Measurements from ENCODE around the gene CXADR.

The CXADR gene

DNA sequence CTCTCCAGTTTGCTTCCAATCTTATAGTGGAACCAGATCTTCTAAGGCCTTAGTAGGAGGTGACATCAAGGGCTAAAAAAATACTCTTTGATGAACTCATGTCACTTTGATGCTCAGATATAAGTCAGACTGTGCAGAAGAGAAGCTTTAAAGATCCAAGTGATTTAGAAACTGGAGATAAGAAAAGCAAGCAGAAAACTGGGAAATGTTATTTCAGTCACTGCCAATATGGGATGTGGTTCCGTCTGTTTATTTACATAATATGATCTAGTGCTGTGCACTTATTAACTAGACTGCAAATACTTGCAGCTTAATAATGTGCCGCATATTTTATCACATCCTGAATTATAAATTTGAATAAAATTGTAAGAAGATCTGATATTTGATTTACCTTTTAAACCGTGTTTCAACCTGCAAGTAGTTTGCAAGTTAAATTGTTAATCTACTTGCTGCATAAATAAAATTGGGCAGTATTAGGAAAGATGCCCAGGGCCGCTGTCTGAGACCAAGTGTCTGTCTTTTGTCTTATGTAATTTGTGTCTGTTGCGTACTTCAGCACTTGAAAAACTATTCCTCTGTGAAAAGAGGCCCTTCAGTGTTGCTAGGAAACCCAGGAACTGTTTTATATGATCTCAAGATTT lies 29.6 kb downstream of the CXADR start:
- no peak for DNase-seq (ENCODE audit: low read depth)

DNA sequence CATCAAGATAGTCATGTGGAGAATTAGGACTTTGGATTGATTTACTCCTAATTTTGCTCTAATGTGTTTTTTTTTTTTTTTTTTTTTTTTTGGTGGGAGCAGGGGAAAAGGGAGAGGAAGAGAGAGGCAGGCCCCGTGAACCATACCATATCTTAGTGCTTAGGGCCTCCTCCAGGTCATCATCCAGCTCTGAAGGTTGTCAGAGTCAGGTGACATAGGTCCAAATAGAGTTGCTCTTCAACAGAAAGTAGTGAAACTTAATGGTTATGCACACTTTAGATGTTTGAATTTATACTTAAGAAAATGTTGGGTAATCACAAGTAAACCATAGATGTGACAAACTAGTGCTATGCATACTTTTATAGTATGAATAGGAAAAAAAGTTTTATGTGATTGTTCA lies 32.2 kb downstream of the CXADR start:
- DNase-seq (ENCODE audit: low read depth): no peak

DNA sequence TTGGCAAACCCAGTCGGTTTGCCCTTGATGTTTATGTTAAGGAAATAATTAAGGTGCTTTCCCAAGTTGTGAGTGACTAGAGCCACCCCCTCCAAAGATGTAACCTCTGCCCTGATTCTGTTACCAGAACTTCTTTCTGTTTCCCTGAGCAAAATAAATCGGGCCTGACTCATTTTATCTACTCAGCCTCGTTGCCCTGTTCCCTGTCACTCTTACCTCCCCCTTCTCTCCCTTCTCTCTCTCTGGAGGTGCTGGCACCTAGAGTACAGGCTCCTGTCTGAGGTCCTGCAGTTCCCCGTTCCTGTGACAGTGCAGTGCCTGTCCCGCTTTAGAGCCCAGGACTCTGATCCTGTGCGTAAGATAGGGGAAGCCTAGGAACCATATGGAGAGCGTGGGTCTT lies 35.4 kb downstream of the CXADR start:
- no peak for DNase-seq (ENCODE audit: low read depth)

DNA sequence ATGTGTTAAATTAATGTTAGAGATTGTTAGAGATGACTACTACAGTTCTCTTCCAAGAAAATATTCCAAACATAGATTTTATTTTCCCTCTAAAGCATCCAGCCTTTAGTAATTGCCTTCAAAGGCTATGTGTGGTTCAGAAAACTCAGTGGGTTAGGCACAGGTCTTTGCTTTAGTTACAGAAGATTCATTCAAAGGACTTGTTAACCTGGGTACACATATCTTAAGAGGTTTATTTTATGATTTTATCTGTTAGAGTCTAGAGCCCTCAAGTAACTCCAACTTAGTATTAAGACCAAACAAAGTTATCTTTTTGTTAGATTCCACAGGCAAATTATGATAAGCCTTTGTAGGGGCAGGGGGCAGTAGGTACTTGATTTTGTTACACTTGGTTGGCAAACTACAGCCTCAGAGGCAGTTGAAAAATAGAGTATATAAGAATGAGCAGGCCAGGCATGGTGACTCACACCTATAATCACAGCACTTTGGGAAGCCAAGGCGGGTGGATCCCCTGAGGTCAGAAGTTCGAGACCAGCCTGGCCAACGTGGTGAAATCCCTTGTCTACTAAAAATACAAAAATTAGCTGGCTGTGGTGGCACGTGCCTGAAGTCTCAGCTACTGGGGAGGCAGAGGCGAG lies 37.9 kb downstream of the CXADR start:
- no peak for DNase-seq (ENCODE audit: low read depth)

DNA sequence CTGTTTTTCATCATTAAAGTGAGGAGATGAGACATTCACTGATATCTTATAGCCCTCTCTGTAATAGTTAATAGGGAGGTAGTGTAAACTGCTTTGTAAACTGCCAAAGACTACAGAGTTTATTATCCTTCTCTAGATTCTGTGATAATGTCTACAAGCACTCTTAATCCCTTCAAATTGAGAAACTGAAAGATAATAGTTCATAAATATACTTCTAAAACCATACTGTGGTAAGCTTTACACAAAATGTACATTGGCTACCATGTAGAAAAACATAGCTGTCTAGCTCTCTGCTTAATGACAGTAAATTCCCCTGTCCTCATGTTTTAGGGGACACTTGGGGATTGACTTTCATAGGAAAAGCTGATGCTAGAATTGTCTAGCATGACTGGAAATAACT lies 39.6 kb downstream of the CXADR start:
- no peak for DNase-seq (ENCODE audit: low read depth)

DNA sequence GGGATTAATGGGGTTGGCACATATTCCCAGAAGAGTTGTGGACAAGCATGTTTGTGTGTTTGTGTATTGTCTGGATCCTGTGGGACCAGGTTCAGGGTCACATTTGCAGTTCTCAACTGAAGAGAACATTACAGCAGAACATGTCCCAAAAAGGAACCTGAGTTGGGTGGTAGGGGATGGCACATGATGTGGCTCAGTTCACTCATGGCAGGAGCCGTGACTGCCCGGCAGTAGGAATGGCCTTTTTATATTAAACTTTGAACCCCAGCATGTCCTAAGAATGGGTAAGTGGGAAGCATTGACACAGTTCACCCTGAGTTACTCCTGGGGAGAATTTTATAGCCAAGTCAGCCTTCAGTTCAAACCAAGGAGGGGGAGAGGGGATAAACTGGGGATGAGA lies 41.3 kb downstream of the CXADR start:
- no peak for DNase-seq (ENCODE audit: low read depth)

DNA sequence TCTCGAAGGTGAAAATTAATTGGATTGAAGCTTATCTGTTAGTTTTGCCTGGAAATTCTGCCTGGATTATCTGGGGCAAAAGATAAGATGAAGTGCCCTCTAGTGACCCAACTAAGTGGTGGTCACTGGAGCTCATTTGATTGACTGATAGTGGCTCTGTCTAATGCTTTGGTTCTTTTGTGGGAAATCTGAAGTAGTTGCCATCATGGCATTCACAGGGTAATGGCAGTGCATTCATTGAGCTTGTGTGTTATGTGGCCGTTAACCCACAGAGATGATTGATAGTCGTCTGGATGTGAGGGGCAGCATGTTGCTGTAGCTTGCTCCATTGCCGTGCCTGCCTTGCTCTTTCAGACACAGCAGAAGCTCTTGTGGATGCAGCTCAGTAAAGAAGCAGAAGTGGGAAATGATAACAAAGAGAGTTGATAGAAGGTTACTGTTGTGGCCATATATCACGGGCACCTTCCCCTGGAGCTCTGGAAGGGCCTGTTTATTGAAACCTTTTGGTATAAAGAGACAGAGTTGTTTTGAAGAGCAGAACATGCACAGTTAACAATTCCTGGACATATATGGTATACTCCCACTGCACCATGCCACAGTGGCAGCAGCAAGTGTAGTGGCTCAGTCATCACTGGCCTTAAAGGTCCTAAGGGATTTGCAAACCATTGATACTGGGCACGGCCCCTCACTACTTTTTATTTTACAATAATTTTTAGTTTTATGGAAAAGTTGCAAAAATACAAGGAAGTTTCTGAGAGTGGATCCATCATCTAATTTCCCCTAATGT lies 42.0 kb downstream of the CXADR start:
- DNase-seq (ENCODE audit: low read depth): no peak

DNA sequence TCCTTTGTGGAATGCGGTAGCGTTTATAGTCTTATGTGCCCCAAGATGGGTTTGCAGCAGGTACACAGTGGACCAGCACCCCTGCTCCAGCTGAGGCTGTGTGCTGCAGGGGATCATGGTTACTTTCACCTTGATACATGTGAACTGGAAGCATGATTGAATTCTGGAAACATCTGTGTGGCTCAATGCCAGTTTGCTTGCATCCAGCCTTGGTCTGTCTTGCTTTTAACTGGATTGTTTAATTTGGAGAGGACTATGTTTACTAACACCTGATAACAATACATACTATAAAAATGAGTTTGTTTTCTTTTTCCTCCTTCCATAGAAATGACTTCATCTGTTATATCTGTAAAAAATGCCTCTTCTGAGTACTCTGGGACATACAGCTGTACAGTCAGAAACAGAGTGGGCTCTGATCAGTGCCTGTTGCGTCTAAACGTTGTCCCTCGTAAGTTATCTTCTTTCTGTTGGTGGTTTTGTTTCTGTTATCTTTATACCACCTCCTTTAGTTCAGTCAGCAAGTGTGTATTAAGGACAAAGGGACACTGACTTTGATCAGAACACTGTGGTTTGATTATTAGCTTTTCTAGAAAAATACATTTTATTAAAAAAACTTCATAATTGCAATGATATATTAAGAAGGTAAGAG lies 47.7 kb downstream of the CXADR start:
- DNase-seq (ENCODE audit: low read depth): no peak

DNA sequence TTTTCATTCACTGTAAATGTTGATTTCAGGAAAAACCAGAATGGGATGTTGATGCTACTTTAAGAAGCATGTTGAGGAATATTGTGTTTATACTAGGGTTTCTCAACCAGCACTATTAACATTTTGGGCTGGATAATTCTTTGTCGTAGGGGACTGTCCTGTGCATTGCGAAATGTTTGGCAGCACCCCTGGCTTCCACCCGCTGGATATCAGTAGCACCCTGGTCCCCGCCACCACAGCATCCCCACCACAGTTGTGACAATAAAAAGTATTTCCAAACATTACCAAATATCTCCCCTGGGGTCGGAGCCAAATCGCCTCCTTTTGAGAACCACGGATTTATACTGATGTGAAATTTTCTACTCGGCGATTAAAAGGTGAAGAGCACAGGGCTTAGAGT lies 57.9 kb downstream of the CXADR start:
- DNase-seq (ENCODE audit: low read depth): no peak

DNA sequence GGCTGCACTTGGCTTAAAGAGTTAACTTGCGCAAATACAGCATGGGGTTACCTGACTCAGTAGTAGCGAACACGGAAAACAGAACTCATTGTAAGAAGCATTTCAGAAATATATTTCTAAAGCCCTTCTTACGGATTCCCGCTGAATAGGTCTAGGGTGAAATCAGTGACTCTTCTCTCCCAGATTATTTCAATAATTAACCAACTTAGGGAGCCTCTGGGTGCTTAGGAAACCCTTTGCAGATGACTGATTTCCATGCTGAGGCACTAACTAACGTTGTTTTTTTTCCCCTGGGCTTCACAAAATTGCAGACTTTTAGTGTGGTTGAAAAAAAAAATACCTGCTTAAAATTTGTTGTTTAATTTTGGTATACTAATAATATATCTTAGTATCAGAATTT lies 59.6 kb downstream of the CXADR start:
- DNase-seq (ENCODE audit: low read depth): no peak

DNA sequence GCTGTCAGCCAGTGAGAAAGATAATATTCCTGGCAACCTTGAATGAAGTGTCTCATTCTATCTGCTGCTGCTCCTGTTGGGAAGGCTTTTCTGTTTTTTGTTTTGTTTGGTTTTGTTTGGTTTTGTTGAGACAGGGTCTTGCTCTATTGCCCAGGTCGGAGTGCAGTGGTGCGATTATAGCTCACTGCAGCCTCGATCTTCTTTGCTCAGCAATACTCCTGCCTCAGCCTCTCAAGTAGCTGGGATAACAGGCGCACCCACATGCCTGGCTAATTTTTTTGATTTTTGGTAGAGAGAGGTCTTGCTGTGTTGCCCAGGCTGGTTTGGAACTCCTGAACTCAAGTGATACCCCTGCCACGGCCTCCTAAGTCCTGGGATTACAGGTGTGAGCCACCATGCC lies 62.2 kb downstream of the CXADR start:
- no peak for DNase-seq (ENCODE audit: low read depth)

DNA sequence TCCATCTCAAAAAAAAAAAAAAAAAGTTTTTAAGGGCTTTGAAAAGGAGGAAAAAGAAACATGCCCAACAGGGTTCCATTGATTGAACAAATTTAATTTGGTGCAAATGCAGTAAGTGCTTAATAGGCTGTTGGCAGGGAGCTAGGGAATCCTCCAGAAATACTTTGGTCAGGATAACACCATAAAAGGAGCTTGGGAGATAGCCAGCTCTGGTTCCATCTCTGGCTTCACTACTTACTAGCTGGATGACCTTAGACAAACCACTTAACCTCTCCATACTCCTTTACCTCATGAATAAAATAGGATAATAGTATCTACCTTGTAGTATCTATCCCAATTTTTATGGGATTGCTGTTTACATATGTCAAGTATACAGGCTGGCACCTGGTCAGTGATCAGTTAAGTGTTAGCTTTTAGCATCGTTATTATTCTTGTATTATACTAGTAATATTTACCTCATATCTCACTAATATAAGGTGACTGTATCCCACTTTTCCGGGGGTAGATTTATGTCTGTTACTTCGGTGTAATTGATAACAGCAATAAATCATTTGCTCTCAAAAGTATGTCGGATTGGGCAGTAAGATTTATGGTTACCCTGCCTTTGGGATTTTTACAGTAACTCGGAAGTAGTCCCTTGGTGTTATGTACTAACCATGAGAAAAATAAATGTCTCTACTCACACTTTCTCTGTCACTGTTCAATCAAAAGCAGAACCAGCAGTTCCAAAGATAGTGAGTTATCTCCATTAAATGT lies 63.4 kb downstream of the CXADR start:
- DNase-seq (ENCODE audit: low read depth): no peak

DNA sequence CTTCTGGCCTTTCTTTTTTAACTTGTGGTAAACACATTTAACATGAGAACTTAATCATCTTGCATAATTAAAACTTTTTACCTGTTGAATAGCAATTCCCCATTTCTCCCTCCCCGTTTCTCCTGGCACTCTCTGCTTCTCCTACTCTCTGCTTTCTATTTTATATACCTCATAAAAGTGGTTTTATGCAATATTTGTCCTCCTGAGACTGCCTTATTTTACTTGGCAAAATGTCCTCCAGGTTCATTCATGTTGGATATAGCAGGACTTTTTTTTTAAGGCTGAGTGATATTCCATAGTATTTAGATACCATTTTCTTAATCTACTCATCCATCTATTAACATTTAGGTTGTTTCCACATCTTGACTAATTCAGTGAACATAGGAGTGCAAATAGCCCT lies 64.9 kb downstream of the CXADR start:
- DNase-seq (ENCODE audit: low read depth): no peak

DNA sequence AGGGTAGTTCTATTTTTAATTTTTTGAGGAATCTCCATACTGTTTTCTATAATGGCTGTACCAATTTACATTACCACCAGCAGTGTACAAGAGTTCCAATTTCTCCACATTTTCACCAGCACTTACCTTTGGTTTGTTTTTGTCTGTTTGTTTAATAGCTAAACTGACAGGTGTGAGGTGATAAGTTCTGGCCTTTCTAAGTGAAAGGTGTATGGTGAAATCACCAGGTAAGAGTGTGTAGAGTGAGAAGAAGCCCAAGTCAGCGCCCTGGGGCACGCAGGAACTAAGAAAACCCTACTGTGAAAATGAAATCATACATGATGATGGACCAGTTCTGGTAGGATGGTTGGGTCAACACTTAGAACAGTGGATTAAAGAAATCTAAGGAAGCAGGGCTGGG lies 65.3 kb downstream of the CXADR start:
- DNase-seq (ENCODE audit: low read depth): no peak

DNA sequence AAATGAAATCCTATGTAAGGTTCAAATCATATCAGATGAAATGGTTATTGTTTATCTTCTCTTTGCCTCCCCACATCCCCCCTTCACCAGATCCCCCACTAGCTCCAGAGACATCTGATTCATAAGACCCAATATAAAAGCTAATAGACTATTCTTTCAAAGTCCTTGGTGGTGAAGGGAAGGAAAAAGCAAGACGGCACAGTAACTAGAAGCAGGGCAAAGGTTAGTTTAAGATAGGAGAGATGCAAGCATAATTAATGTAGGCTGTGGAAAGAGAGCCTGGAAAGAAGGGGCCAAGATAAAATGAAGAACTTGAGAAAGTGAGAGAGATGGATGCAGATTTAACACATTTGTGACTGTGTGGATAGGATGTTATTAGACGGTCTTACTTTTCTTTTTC lies 66.0 kb downstream of the CXADR start:
- DNase-seq (ENCODE audit: low read depth): no peak

DNA sequence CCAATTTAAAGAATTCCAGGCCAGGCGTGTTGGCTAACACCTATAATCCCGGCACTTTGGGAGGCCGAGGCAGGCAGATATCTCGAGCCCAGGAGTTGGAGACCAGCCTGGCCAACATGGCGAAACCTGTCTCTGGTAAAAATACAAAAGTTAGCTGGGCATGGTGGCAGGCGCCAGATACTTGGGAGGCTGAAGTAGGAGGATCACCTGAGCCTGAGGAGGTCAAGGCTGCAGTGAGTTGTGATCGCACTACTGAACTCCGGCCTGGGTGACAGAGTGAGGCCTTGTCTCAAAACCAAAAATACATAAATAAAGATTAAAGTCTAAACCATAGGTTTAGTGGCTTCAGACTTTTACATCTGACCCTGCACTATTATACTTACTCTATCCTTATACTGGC lies 67.5 kb downstream of the CXADR start:
- DNase-seq (ENCODE audit: low read depth): no peak

DNA sequence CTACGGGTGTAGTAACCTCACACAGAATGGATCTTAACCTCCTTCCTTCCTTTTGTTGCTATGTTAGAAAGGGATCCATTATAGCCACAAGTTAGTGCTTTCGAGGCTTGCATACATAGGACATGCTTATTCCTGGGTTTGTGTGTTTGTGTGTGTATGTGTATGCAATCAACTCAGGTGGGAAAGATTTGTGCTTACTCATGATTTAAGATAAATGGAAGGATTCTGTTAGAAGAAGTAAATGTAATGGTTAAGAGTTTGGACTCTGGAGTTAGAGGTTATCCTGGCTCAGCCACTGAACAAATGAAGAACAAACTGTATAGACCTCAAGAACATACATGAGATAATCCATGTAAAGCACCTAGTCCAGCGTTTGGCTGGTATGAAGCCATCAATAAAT lies 71.1 kb downstream of the CXADR start:
- no peak for DNase-seq (ENCODE audit: low read depth)

DNA sequence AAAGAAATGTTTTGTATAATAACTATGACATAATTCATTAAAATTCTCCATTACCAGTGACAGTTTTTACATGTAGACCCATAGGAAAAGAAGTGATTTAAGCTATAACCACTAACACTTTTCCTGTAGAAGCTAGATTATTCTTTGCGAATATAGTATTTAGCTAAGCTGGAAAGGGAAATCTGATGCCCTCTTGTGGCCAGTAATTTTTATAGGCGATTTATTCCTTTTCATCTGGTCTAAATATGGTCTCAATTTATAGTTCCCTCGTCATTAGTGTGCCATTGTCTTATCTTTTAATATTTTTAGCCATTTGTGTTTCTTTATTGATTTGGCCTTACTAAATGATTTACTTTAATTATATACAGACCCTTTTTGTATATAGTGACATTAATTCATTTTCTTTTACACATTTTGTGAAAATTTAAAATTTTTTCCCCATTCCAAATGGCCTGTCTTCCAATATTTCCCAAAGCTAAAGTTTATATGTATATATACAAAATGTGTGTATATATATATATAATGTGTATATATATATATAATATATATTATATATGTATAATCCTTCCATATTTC lies 73.1 kb downstream of the CXADR start:
- DNase-seq (ENCODE audit: low read depth): no peak

DNA sequence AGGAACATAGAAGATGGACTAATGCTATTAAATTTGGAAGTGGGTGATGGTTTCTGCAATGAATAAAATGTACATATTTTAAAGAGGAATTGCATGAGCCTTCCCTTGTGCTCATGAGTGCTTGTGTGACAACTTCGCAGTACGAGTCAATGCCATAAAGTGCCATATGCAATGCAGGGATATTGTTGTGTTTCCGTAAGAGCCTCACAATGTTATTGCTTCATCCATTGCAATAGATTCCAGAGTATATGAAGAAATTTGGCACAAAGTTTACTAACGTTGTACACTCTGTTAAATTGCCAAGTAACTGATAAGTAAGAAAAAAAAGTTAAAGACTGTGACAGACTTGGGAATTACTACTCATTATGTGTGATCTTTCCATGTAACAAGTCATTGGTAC lies 77.6 kb downstream of the CXADR start:
- no peak for DNase-seq (ENCODE audit: low read depth)

DNA sequence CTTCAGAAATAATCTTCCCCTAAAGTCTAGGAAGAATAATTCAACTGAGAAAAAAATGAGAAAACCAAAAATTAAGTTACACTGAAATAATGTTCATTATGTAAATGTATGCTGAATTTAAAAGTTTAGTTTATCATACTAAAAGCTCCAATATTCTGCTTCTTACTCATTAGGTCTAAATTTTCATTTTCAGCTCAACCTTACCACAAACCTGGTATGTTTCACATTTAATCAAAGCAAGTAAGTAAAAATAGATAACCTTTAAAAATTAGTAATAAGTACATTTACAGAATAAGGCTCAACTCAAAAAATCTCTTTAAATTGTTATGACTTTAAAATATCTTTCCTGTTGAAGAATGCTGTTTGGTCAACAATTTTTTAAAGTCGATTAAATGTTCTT lies 84.8 kb downstream of the CXADR start:
- DNase-seq (ENCODE audit: low read depth): no peak

DNA sequence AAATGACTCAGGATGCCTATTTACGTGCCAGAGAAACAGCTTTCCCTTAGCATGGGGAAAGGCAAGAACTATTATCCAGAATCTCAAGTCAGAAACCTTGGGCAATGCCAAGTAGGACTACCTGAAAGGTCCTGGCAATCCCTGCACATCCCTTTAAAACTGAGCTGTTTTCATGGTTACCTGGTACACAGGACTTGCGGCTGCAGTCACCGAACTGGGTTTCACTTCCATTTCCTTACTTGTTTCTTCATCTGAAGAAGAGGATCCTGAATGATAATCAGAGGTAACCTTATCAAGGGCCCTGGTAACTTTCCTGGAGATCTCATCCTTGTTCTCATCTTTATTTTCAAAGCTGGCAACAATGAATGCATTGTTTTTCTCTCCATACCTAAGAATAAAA lies 85.6 kb downstream of the CXADR start:
- no peak for DNase-seq (ENCODE audit: low read depth)

DNA sequence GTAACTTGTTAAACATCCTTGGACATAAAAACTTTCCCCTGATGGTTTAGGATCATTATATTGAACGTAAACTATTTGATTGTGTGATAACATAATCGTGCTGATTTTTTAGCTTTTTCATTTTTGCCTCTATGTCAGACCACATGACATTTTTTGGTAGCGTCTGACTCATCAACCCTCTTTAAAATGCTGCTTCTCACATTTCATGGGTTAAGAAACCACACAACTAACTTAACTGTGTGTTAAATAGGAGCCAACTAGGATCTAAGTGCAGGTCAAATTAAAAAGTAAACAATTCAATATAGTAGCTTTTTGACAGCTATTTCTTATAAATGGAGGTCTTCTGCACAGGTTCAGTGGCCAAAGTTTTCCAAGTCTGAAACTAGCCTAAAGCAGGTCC lies 90.0 kb downstream of the CXADR start:
- no peak for DNase-seq (ENCODE audit: low read depth)

Measured in activated gamma-delta T cell treated with anti-CD3 and anti-CD28 coated beads, Interleukin-2, amount 50 U/mL, for 16 hours (primary cell).